Smooth muscle cell (in vitro differentiated cells): Measurements from ENCODE around the gene SERINC2. TPM values are rescaled to one million over a fixed set of nuclear protein-coding genes. Genes with fewer than 3 reads are reported as not detected.
"Not testable (repeated sequence)": the region's sequence is repeated elsewhere in the genome, so short reads cannot be mapped to it uniquely, and the experiment has no call there.

Experiments
- DNase-seq: peaks from one replicate; lab custom pipeline; 2025; ENCODE audit not compliant: unreplicated experiment; lab: John Stamatoyannopoulos, UW
- H2AFZ ChIP-seq: fragments of 200-600 bp; sonication (generic); 2 replicates; pipeline ENCODE4 v1.6.0; 2016; ENCODE audit warnings: antibody characterized with exemption, low read depth, mild to moderate bottlenecking
- H3F3A ChIP-seq: fragments of 200-600 bp; sonication (generic); 2 replicates; pipeline ENCODE4 v1.6.0; 2017; ENCODE audit warnings: antibody characterized with exemption, low read depth
- H3K27ac ChIP-seq: fragments of 200-600 bp; sonication (generic); 2 replicates; pipeline ENCODE4 v1.5.1; 2016; ENCODE audit warnings: low read depth, mild to moderate bottlenecking
- H3K27me3 ChIP-seq: fragments of 200-600 bp; sonication (generic); 2 replicates; pipeline ENCODE4 v1.6.1; 2016; ENCODE audit warnings: low read depth, mild to moderate bottlenecking
- H3K36me3 ChIP-seq: fragments of 200-600 bp; sonication (generic); 2 replicates; pipeline ENCODE4 v1.5.1; 2016; ENCODE audit warnings: low read depth
- H3K4me1 ChIP-seq: fragments of 200-600 bp; sonication (generic); 2 replicates; pipeline ENCODE4 v1.5.1; 2016; ENCODE audit warnings: low read depth
- H3K4me2 ChIP-seq: fragments of 200-600 bp; sonication (generic); 2 replicates; pipeline ENCODE4 v1.6.0; 2016; ENCODE audit warnings: mild to moderate bottlenecking
- H3K4me3 ChIP-seq: fragments of 200-600 bp; sonication (generic); 2 replicates; pipeline ENCODE4 v1.5.1; 2016; ENCODE audit warnings: mild to moderate bottlenecking
- H3K79me2 ChIP-seq: fragments of 200-600 bp; sonication (generic); 2 replicates; pipeline ENCODE4 v1.6.0; 2016; ENCODE audit warnings: low read depth, mild to moderate bottlenecking
- H3K9ac ChIP-seq: fragments of 200-600 bp; sonication (generic); 2 replicates; pipeline ENCODE4 v1.6.0; 2016; ENCODE audit warnings: low read depth
- H3K9me3 ChIP-seq: fragments of 200-600 bp; sonication (generic); replicated peaks from 2 replicates; pipeline ENCODE4 v1.5.1; 2016; ENCODE audit warnings: low read depth
- H4K20me1 ChIP-seq: fragments of 200-600 bp; sonication (generic); 2 replicates; pipeline ENCODE4 v1.6.0; 2016; ENCODE audit warnings: low read depth
- CTCF ChIP-seq: fragments of 200-600 bp; sonication (generic); IDR thresholded peaks from 2 replicates; pipeline ENCODE4 v1.5.1; 2017; ENCODE audit warnings: borderline replicate concordance, mild to moderate bottlenecking, antibody characterized with exemption; ENCODE audit not compliant: insufficient read depth, poor library complexity, severe bottlenecking
- WGBS: methylation state at CpG from one replicate; pipeline ENCODE4 v1.1.7; 2016; ENCODE audit warnings: low lambda C conversion rate; 5-methylcytosine and 5-hydroxymethylcytosine counted together
- polyA plus RNA-seq: library from polyadenylated mRNA; unstranded; fragments of >200 nt; fragmentation: Nextera tagmentation; extraction: Ambion mirVana; gene quantifications from 2 replicates; pipeline ENCODE4 v1.2.1, GENCODE V29; 2016
- total RNA-seq: library from RNA; depleted of rRNA; stranded (reverse); fragments of >200 nt; gene quantifications from 2 replicates; pipeline ENCODE4 v1.2.3, GENCODE V29; 2014

Gene SERINC2
- total and polyA plus RNA-seq, 2 experiments from 2014 or later = 31.6 to 41.3 TPM

- TF ChIP-seq CTCF = no peak
- no peaks in the 10 kb centered on the region for H3K27me3 ChIP-seq
- H3K9me3 ChIP-seq = no peaks in the 10 kb centered on the region
- no peaks in the 10 kb centered on the region for H3K79me2 ChIP-seq
- no peak overlapping the region for H3K27ac ChIP-seq
- no peak overlapping the region for H3K4me3 ChIP-seq
- WGBS = 92% methylated on average over 12 of the region's 12 CpGs
- no peaks in the 10 kb centered on the region for H3K36me3 ChIP-seq
- no peaks in the 10 kb centered on the region for H3K4me1 ChIP-seq
- H3F3A ChIP-seq = no peaks in the 10 kb centered on the region
- H4K20me1 ChIP-seq = peaks cover 1% of the 10 kb centered on the region
- no peak overlapping the region for H3K9ac ChIP-seq
- H3K4me2 ChIP-seq = no peak overlapping the region
- no peak for DNase-seq
- no peak overlapping the region for H2AFZ ChIP-seq
Measured at GRCh38 chr1:31428436-31429221, 15.6 kb downstream of the SERINC2 start.

GRCh38 chr1:31429583-31429982, 16.6 kb downstream of the SERINC2 start:
- Histone ChIP-seq H3K4me3 (no peak overlapping the region), H3K36me3 (no peaks in the 10 kb centered on the region), H3K4me2 (no peak overlapping the region), H3K9me3 (no peaks in the 10 kb centered on the region), H3K27ac (no peak overlapping the region), H2AFZ (no peak overlapping the region), H3K27me3 (no peaks in the 10 kb centered on the region), H3K79me2 (no peaks in the 10 kb centered on the region), H3F3A (no peaks in the 10 kb centered on the region), H3K4me1 (no peaks in the 10 kb centered on the region), H4K20me1 (no peaks in the 10 kb centered on the region), H3K9ac (no peak overlapping the region)
- TF ChIP-seq CTCF = no peak
- no peak for DNase-seq
- 93% methylated on average over 6 of the region's 6 CpGs for WGBS

- not testable (repeated sequence) for DNase-seq, H3K9me3 ChIP-seq, H3K4me1 ChIP-seq, H3K36me3 ChIP-seq, H3K9ac ChIP-seq, H4K20me1 ChIP-seq, H3K79me2 ChIP-seq, H3K27me3 ChIP-seq, H3K4me3 ChIP-seq, H3K27ac ChIP-seq, H3K4me2 ChIP-seq, H3F3A ChIP-seq, H2AFZ ChIP-seq
- WGBS = 76% methylated on average over 3 of the region's 3 CpGs
Measured at GRCh38 chr1:31431351-31432257, 18.6 kb downstream of the SERINC2 start.

GRCh38 chr1:31432592-31433395, 19.8 kb downstream of the SERINC2 start:
- no peak for DNase-seq
- WGBS = 96% methylated on average over 19 of the region's 20 CpGs
- no peak for TF ChIP-seq CTCF

More at GRCh38 chr1:31432592-31433395, 19.8 kb downstream of the SERINC2 start:
- H3K4me1 ChIP-seq = no peaks in the 10 kb centered on the region
- H2AFZ ChIP-seq = no peak overlapping the region
- H3K27me3 ChIP-seq = no peaks in the 10 kb centered on the region
- H3K79me2 ChIP-seq = no peaks in the 10 kb centered on the region
- H3K36me3 ChIP-seq = no peaks in the 10 kb centered on the region
- H3K27ac ChIP-seq = no peak overlapping the region
- no peaks in the 10 kb centered on the region for H4K20me1 ChIP-seq
- H3F3A ChIP-seq = no peaks in the 10 kb centered on the region
- H3K4me2 ChIP-seq = no peak overlapping the region
- H3K4me3 ChIP-seq = no peak overlapping the region
- H3K9ac ChIP-seq = no peak overlapping the region
- no peaks in the 10 kb centered on the region for H3K9me3 ChIP-seq
